SK-N-SH (cell line): ENCODE data around the gene SLC5A11.

Experiments
- CHD2 ChIP-seq: fragments of 150-350 bp; IDR thresholded peaks from 2 replicates; pipeline ENCODE4 v1.6.1; 2018; ENCODE audit warnings: low read length; ENCODE audit not compliant: partially characterized antibody
- CTCF ChIP-seq: fragments of 200-600 bp; sonication (generic); IDR thresholded peaks from 2 replicates; pipeline ENCODE4 v1.6.1; 2017; ENCODE audit warnings: antibody characterized with exemption, mild to moderate bottlenecking, moderate library complexity
- EP300 ChIP-seq, 2 experiments: IDR thresholded peaks; 2 replicates each; pipeline versions ENCODE4 v1.4.0 to v1.6.1; 2012; ENCODE audit warnings: borderline replicate concordance in 1 of 2, low read depth in 1 of 2, low read length in 1 of 2
- FOXJ3 ChIP-seq: sonication (generic); formaldehyde crosslinking; IDR thresholded peaks from 2 replicates; pipeline ENCODE4 v1.5.1; 2020; ENCODE audit warnings: mild to moderate bottlenecking, missing genetic modification reagents
- NFIC ChIP-seq: IDR thresholded peaks from 2 replicates; pipeline ENCODE4 v1.4.0; 2012; ENCODE audit warnings: borderline replicate concordance
- NRF1 ChIP-seq: IDR thresholded peaks from 2 replicates; pipeline ENCODE4 v1.6.1; 2012; ENCODE audit warnings: low read depth, mild to moderate bottlenecking, low read length
- POLR2AphosphoS5 ChIP-seq: IDR thresholded peaks from 2 replicates; pipeline ENCODE4 v1.6.1; 2012; ENCODE audit warnings: low read depth, low read length
- RAD21 ChIP-seq: IDR thresholded peaks from 2 replicates; pipeline ENCODE4 v1.6.1; 2012; ENCODE audit warnings: mild to moderate bottlenecking, low read length
- TF ChIP-seq, protein P1 (sequence below): IDR thresholded peaks from 2 replicates; pipeline ENCODE4 v1.4.0; 2012; ENCODE audit warnings: low read depth, borderline replicate concordance

- TF ChIP-seq NRF1: no peak
- TF ChIP-seq EP300 (IDR thresholded peaks at IDR 0.05; ENCODE audit: borderline replicate concordance in 1 of 2, low read depth in 1 of 2, low read length in 1 of 2): no peak
- TF ChIP-seq, protein P1, sequence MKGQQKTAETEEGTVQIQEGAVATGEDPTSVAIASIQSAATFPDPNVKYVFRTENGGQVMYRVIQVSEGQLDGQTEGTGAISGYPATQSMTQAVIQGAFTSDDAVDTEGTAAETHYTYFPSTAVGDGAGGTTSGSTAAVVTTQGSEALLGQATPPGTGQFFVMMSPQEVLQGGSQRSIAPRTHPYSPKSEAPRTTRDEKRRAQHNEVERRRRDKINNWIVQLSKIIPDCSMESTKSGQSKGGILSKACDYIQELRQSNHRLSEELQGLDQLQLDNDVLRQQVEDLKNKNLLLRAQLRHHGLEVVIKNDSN: no peak
- TF ChIP-seq CTCF: no peak
- TF ChIP-seq NFIC: no peak
- no peak for TF ChIP-seq CHD2
- no peak for TF ChIP-seq FOXJ3 (CRISPR knock-in tag)
- TF ChIP-seq RAD21: no peak
- TF ChIP-seq POLR2AphosphoS5: no peak
Observed at GRCh38 chr16:24861461-24861860, 15.7 kb downstream of the SLC5A11 start.
